Measurements from ENCODE around the gene ATP8A2.

Gene ATP8A2

GRCh38 chr13:25847635-25848626, 476.2 kb downstream of the ATP8A2 start:
- no peak overlapping the region for H3K27ac ChIP-seq
- TF ChIP-seq CTCF (IDR thresholded peaks at IDR 0.05) (no peak), ZFX (IDR thresholded peaks at IDR 0.05; ENCODE audit: borderline replicate concordance) (no peak)

GRCh38 chr13:25848812-25849745, 477.3 kb downstream of the ATP8A2 start:
- TF ChIP-seq ZFX (IDR thresholded peaks at IDR 0.05; ENCODE audit: borderline replicate concordance) (no peak), CTCF (IDR thresholded peaks at IDR 0.05) (no peak)
- no peak overlapping the region for H3K27ac ChIP-seq

GRCh38 chr13:25857830-25858229, 486.1 kb downstream of the ATP8A2 start:
- no peak for TF ChIP-seq ZFX (IDR thresholded peaks at IDR 0.05; ENCODE audit: borderline replicate concordance)
- no peak for TF ChIP-seq CTCF (IDR thresholded peaks at IDR 0.05)
- H3K27ac ChIP-seq = no peak overlapping the region

- H3K27ac ChIP-seq = no peak overlapping the region
- TF ChIP-seq ZFX (IDR thresholded peaks at IDR 0.05; ENCODE audit: borderline replicate concordance) = no peak
- TF ChIP-seq CTCF (IDR thresholded peaks at IDR 0.05) = no peak
These were observed 487.8 kb downstream of the ATP8A2 start for GRCh38 chr13:25859528-25859927.

GRCh38 chr13:25860265-25860664, 488.5 kb downstream of the ATP8A2 start:
- no peak for TF ChIP-seq ZFX (IDR thresholded peaks at IDR 0.05; ENCODE audit: borderline replicate concordance)
- TF ChIP-seq CTCF (IDR thresholded peaks at IDR 0.05) = no peak
- H3K27ac ChIP-seq = no peak overlapping the region

- TF ChIP-seq ZFX (IDR thresholded peaks at IDR 0.05; ENCODE audit: borderline replicate concordance) (no peak), CTCF (IDR thresholded peaks at IDR 0.05) (no peak)
- H3K27ac ChIP-seq = no peak overlapping the region
These were observed 489.1 kb downstream of the ATP8A2 start for GRCh38 chr13:25860862-25861261.

Measured in 22Rv1 (cell line).